Right ventricle myocardium superior (tissue), 1 donor: Measurements from ENCODE around the gene LRRK1. TPM values are rescaled to one million over a fixed set of nuclear protein-coding genes. Genes with fewer than 3 reads are reported as not detected.
A peak's percentile ranks its signal among the peaks of the same experiment; 100 is the strongest.
"Not testable (repeated sequence)": the region's sequence is repeated elsewhere in the genome, so short reads cannot be mapped to it uniquely, and the experiment has no call there.

Source experiments
- ATAC-seq: fragments of 200-7000 bp; cut with Tn5 transposase; one replicate; pipeline ENCODE4 v1.9.1; 2020; ENCODE audit warnings: mild to moderate bottlenecking; ENCODE audit not compliant: poor library complexity
- DNase-seq: peaks from one replicate; pipeline ENCODE4 v3.0.0-alpha.2; 2020
- intact Hi-C: fragments of 100-400 bp; cut with DNase I; formaldehyde crosslinking; loops from one replicate; pipeline ENCODE4 v1.11.2; 2022
- total RNA-seq: library from RNA; stranded (reverse); fragmentation: NEBNext Ultra II Directional; extraction: Animal tissue kit (Norgen Biotek cat#: 25700); gene quantifications from one replicate; pipeline ENCODE4 v1.2.1, GENCODE V29; 2021
- donor health status: DM: no; HTN: yes; CAD: no; lungs with severe emphysema.

LRRK1 gene
- total RNA-seq, 1 donor from 2014 or later: 3.0 TPM

GRCh38 chr15:101063891-101064794 is 145.0 kb downstream of the LRRK1 start:
- ATAC-seq (peak; percentile 79), DNase-seq (peak; percentile 75)
- intact Hi-C loops: no loop called here

- intact Hi-C loops: no loop called here
- DNase-seq (no peak), ATAC-seq (no peak)
Observed at GRCh38 chr15:101064795-101065569, 145.8 kb downstream of the LRRK1 start.

DNA sequence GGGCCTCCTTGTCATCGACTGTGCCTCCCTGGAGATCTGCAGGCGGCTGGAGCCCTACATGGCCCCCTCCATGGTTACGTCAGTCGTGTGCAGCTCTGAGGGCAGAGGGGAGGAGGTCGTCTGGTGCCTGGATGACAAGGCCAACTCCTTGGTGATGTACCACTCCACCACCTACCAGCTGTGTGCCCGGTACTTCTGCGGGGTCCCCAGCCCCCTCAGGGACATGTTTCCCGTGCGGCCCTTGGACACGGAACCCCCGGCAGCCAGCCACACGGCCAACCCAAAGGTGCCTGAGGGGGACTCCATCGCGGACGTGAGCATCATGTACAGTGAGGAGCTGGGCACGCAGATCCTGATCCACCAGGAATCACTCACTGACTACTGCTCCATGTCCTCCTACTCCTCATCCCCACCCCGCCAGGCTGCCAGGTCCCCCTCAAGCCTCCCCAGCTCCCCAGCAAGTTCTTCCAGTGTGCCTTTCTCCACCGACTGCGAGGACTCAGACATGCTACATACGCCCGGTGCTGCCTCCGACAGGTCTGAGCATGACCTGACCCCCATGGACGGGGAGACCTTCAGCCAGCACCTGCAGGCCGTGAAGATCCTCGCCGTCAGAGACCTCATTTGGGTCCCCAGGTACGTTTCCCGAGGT is 146.5 kb downstream of the LRRK1 start:
- DNase-seq: no peak
- intact Hi-C loops: no loop called here
- ATAC-seq: no peak

GRCh38 chr15:101066501-101067408 is 147.6 kb downstream of the LRRK1 start:
- intact Hi-C loops: no loop called here
- DNase-seq (no peak), ATAC-seq (no peak)

GRCh38 chr15:101067660-101068522 is 148.7 kb downstream of the LRRK1 start:
- intact Hi-C loops: no loop called here
- DNase-seq (no peak), ATAC-seq (no peak)

DNA sequence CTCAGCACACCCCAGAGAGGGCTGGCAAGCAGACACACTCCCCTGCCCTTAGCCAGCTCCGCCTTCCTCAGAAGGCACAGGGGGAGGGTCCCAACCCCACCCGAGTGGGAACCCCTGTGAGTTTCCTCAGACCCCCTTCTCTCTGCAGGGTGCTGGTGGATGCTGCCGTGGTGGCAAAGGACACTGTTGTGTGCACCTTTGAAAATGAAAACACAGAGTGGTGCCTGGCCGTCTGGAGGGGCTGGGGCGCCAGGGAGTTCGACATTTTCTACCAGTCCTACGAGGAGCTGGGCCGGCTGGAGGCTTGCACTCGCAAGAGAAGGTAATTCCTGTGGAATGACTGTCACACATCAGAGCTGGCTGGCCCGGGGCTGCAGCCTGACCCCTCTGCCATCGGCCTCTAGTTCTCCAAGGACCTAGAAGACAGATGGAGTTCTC is 149.4 kb downstream of the LRRK1 start:
- intact Hi-C loops: no loop called here
- no peak for DNase-seq
- ATAC-seq: no peak

- ATAC-seq (peak; percentile 22), DNase-seq (no peak)
- intact Hi-C loops: no loop called here
Observed at GRCh38 chr15:101068961-101069653, 149.9 kb downstream of the LRRK1 start.

DNA sequence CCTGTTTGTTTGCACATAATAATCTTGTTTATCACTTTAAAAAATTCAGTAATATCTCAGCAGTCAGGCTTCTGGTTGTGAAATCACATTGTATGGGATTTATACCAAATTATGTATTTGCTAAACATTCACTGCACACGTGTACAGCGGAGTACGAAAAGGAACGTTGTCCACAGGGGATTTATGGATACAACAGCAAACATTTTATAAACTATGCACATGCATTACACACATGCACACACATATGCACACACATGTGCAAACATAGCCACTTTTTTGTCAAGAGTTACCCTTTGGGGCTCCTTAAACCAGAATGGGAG is 150.5 kb downstream of the LRRK1 start:
- intact Hi-C loops: no loop called here
- ATAC-seq: no peak
- DNase-seq: no peak

- ATAC-seq (no peak), DNase-seq (no peak)
- intact Hi-C loops: no loop called here
Observed at GRCh38 chr15:101070024-101070423, 150.9 kb downstream of the LRRK1 start.

DNA sequence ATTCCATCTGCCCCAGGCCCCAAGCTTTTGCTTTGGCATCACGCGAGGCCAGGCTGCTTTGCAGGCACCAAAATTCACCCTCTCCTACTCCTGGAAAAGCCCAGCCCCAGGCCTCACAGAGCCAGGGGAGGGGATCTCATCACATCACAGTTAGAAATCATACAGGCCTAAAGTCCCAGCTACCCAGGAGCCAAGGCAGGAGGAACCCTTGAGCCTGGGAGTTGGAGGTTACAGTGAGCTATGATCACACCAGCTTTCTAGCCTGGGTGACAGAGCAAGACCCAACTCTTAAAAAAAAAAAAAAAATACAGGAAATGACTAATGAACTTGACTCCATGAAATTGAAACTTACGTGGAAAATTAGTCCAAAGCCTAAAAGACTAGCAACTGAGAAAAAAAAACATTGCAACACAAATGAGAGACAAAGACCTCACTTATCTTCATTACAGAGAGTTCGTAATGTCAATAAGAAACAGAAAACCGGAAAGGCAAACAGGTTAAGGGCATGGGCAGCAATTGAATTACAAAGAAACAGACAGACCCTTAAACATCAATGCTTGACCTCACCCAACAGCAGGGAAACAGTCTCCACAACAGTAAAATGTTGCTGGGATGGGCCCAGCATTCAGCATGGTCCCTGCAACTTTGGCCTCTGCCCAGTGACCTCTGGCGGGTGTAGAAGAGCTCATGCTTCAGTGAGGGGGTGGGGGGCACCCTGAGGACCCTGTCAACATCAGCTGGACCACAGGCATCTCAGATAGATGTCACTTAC is 151.5 kb downstream of the LRRK1 start:
- peak; percentile 75 for ATAC-seq
- no peak for DNase-seq
- intact Hi-C loops: no loop called here

DNA sequence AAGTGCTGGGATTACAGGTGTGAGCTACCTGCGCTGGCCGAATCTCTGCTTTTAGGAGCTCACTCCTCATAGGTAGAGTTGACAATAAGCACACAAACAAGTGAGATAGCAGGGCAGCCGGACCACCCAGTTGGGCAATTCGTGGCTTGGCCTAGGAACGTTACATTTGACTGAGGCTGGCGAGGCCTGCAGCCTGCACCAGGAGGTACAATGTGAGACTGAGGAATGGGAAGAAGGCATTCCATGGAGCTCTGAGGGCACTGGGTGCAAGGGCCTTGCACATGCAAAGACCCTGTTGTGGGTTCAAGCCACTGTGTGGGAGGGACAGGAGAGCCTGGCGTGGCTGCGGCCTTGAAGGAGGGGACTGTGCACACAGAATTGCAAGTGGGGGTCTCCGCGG is 152.5 kb downstream of the LRRK1 start:
- DNase-seq: no peak
- intact Hi-C loops: no loop called here
- ATAC-seq: no peak

DNA sequence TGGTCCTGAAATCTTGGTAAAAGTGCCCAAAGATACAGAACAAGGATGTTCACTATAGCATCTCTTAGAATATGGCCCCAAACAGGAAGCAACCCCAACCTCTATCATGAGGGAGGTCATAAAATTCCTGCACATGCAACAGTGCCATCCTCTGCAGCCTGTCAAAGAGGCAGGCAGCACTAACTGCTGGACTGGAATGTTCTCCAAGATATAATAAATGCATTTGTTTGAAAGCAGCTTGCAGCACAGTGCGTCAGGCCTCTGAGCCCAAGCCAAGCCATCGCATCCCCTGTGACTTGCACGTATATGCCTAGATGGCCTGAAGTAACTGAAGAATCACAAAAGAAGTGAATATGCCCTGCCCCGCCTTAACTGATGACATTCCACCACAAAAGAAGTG is 153.1 kb downstream of the LRRK1 start:
- DNase-seq, ATAC-seq, intact Hi-C loops: not testable (repeated sequence)

DNA sequence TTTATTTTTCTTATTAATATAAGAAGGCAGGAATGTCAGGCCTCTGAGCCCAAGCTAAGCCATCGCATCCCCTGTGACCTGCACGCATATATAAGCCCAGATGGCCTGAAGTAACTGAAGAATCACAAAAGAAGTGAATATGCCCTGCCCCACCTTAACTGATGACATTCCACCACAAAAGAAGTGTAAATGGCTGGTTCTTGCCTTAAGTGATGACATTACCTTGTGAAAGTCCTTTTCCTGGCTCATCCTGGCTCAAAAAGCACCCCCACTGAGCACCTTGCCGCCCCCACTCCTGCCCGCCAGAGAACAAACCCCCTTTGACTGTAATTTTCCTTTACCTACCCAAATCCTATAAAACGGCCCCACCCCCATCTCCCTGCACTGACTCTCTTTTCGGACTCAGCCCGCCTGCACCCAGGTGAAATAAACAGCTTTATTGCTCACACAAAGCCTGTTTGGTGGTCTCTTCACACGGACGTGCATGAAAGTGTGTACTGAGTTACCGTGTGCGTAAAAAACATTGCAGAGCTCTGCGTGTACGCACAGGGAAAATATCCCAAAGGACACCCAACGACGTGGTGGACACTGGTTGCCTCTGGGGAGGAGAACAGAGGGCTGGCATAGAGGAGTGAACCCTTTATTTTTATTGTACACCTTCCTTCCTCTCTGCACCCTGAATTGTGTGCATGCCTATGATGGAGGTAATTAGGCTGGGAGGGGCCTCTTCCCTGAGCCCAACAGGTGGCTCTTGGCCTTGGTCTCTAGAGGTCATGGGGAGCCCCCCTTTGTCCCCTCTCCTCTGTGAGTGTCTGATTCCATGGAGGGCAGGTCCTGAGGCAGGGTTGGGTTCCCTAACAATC is 158.9 kb downstream of the LRRK1 start:
- intact Hi-C loops, DNase-seq, ATAC-seq: not testable (repeated sequence)

DNA sequence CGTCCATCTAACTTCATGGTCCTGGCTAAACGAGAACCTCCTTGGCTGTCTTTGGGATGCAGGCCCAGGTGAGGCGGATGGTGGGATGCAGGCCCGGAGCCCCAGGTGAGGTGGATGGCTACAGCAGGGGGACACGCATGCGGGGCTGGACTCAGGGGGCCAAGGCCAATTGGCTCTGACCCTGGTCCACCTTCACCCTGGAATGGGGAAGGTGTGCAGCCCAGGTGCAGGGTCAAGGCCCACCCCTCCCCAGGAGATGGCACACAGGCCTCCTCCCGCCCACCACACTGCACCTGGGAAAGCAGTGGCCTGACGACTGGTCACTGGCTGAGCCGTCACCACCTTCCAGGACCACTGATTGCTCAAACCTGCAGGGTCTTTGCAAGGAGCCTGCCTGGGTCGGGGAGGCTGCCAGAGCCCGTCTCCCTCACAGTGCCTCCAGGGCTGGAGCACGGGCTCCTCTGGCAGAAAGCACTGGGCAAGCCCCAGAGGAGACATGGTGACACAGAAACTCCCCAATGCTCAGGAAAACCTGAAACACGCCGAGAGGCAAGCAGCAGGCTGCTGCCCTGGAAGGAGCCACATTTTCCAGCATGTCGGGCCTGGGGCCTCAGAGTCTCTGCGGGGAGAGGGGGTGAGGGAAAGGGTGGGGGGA is 159.6 kb downstream of the LRRK1 start:
- ATAC-seq (no peak), DNase-seq (no peak)
- intact Hi-C loops: no loop called here

DNA sequence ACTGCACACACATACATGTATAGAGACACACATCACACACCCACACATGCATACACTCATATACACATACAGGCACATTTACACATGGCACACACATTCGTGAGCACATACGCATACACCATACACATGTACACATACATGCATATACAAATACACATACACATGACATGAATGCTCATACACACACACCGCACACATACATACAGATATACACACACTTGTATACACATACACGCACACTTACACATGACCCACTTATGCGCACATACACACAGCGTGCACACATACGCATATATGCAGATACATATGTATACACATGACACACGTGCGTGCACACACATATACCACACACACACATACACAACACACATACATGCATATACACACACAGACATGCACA is 162.7 kb downstream of the LRRK1 start:
- DNase-seq: no peak
- intact Hi-C loops: no loop called here
- no peak for ATAC-seq
